ENCODE measurements around the gene PAMR1.

- TF ChIP-seq, protein P1, sequence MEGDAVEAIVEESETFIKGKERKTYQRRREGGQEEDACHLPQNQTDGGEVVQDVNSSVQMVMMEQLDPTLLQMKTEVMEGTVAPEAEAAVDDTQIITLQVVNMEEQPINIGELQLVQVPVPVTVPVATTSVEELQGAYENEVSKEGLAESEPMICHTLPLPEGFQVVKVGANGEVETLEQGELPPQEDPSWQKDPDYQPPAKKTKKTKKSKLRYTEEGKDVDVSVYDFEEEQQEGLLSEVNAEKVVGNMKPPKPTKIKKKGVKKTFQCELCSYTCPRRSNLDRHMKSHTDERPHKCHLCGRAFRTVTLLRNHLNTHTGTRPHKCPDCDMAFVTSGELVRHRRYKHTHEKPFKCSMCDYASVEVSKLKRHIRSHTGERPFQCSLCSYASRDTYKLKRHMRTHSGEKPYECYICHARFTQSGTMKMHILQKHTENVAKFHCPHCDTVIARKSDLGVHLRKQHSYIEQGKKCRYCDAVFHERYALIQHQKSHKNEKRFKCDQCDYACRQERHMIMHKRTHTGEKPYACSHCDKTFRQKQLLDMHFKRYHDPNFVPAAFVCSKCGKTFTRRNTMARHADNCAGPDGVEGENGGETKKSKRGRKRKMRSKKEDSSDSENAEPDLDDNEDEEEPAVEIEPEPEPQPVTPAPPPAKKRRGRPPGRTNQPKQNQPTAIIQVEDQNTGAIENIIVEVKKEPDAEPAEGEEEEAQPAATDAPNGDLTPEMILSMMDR (conservative IDR thresholded peaks at IDR 0.05 in 1 of 2, IDR thresholded peaks at IDR 0.05 in 1 of 2; ENCODE audit: low read depth in 1 of 2, low read length in 2 of 2) = no peak
- TF ChIP-seq EZH2 (IDR thresholded peaks at IDR 0.05; ENCODE audit: low read length, missing control alignments) = no peak
These were observed 98.3 kb downstream of the PAMR1 start for GRCh38 chr11:35427071-35427470.

Measured in fibroblast of lung (primary cell).